Measurements from ENCODE around the gene FAM163B.

GRCh38 chr9:133553123-133553522, 56.1 kb downstream of the FAM163B start:
- TF ChIP-seq GATAD2B (IDR thresholded peaks at IDR 0.05; ENCODE audit: borderline replicate concordance) (no peak), FOXM1 (IDR thresholded peaks at IDR 0.05; ENCODE audit: low read depth) (no peak), FOXM1 (CRISPR knock-in tag; IDR thresholded peaks at IDR 0.05; ENCODE audit: low read depth) (no peak), TRIM24 (IDR thresholded peaks at IDR 0.05) (no peak), CBX5 (IDR thresholded peaks at IDR 0.05; ENCODE audit: borderline replicate concordance, low read depth) (no peak)

Measured in K562 (cell line).